Psoas muscle (tissue), 8 donors: ENCODE results near the gene CDKN2C. TPM values are rescaled to one million over a fixed set of nuclear protein-coding genes. Genes with fewer than 3 reads are reported as not detected.
A peak's percentile ranks its signal among the peaks of the same experiment; 100 is the strongest.

Experiments
- ATAC-seq, 4 donors: fragments of 200-7000 bp; cut with Tn5 transposase; one replicate each; pipeline ENCODE4 v1.9.1; 2020; ENCODE audit warnings: moderate library complexity in 3 of 4, mild to moderate bottlenecking in 2 of 4
- DNase-seq, 2 donors: peaks; one replicate each; pipeline ENCODE4 v3.0.0-alpha.2; 2020
- H3K27ac ChIP-seq: fragments of 200-600 bp; one replicate; pipeline ENCODE4 v1.8.0; 2022
- H3K27me3 ChIP-seq, 3 donors: fragments of 200-600 bp in 1 of 3; one replicate each; pipeline versions ENCODE4 v1.6.1 to v1.8.0; 2013 to 2022; ENCODE audit warnings: low read length in 2 of 3, mild to moderate bottlenecking in 2 of 3, moderate library complexity in 1 of 3; ENCODE audit not compliant: insufficient read depth in 3 of 3
- H3K36me3 ChIP-seq, 2 donors: fragments of 200-600 bp in 1 of 2; one replicate each; pipeline versions ENCODE4 v1.6.1 to v1.8.0; 2013 to 2022; ENCODE audit warnings: low read depth in 1 of 2, mild to moderate bottlenecking in 1 of 2, moderate library complexity in 1 of 2; ENCODE audit not compliant: insufficient read depth in 1 of 2
- H3K4me1 ChIP-seq: fragments of 200-600 bp; one replicate; pipeline ENCODE4 v1.8.0; 2022
- H3K4me3 ChIP-seq: fragments of 200-600 bp; one replicate; pipeline ENCODE4 v1.8.0; 2022; ENCODE audit warnings: mild to moderate bottlenecking
- H3K9me3 ChIP-seq: fragments of 200-600 bp; one replicate; pipeline ENCODE4 v1.8.0; 2022
- WGBS, 3 donors: extraction: QIAGEN DNeasy Blood & Tissue Kit; methylation state at CpG; one replicate each; pipeline versions ENCODE4 v1.1.6 to v1.1.7; 2013; 5-methylcytosine and 5-hydroxymethylcytosine counted together
- intact Hi-C, 2 donors: fragments of 100-400 bp; cut with DNase I; formaldehyde crosslinking; loops; one replicate each; pipeline versions ENCODE4 v1.11.0 to v1.14.2; 2022
- polyA plus RNA-seq, 3 donors: library from polyadenylated mRNA; stranded (reverse); fragments of 200-250 nt; gene quantifications; one replicate each; pipeline ENCODE4 v1.2.3, GENCODE V29; 2013
- total RNA-seq, 4 donors: library from RNA; stranded (reverse); fragmentation: NEBNext Ultra II Directional in 2 of 4; extraction: Animal tissue kit (Norgen Biotek cat#: 25700) in 2 of 4; gene quantifications; one replicate each; pipeline versions ENCODE4 v1.2.1 to v1.2.4, GENCODE V29; 2021 to 2023
- TF ChIP-seq, protein P1 (sequence below): fragments of 200-600 bp; IDR thresholded peaks from one replicate; pipeline ENCODE4 v1.8.0; 2022; ENCODE audit warnings: antibody characterized with exemption
- donor health status: healthy with polysubstance abuse.
- donor health status: DM: no; HTN: no; CAD: no; lungs with moderate emphysema.
- donor health status: Bipolar disorder and iron deficiency.
- donor health status: healthy.
- donor health status: DM: yes; HTN: yes; CAD: no.
- donor health status: DM: no; HTN: no; CAD: no.
- donor health status: DM: no; HTN: no; CAD: no.
- donor health status: DM: yes; HTN: yes; CAD: no.

The CDKN2C gene
- total and polyA plus RNA-seq, 7 donors: 3.5 to 12.7 (median 7.3) TPM

DNA sequence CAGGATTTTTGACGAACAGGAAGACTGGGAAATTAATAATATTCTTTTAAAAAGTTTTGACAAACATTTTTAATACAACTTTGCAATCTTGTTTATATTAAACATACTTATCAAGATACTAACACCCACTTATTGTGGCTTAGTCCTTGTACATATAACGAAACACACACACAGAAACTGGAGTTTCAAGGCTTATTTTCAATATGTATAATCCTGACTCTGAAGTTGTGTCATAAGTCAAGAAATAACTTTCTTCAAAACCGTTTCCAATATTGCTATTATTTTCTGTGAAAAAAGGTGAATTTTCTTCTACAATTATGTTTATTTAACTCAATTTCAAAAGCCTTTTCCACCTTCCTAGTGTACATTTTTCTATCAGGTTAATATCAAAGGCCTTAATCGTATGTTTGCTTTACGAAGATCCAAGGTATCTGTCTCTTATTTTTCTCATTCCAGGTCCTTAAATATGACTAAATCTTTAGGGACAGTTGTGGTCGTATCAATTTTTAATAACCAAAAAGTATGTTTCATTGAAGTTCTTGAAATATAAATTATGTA is 1.8 kb downstream of the CDKN2C start:
- TF ChIP-seq, protein P1, sequence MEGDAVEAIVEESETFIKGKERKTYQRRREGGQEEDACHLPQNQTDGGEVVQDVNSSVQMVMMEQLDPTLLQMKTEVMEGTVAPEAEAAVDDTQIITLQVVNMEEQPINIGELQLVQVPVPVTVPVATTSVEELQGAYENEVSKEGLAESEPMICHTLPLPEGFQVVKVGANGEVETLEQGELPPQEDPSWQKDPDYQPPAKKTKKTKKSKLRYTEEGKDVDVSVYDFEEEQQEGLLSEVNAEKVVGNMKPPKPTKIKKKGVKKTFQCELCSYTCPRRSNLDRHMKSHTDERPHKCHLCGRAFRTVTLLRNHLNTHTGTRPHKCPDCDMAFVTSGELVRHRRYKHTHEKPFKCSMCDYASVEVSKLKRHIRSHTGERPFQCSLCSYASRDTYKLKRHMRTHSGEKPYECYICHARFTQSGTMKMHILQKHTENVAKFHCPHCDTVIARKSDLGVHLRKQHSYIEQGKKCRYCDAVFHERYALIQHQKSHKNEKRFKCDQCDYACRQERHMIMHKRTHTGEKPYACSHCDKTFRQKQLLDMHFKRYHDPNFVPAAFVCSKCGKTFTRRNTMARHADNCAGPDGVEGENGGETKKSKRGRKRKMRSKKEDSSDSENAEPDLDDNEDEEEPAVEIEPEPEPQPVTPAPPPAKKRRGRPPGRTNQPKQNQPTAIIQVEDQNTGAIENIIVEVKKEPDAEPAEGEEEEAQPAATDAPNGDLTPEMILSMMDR: no peak

DNA sequence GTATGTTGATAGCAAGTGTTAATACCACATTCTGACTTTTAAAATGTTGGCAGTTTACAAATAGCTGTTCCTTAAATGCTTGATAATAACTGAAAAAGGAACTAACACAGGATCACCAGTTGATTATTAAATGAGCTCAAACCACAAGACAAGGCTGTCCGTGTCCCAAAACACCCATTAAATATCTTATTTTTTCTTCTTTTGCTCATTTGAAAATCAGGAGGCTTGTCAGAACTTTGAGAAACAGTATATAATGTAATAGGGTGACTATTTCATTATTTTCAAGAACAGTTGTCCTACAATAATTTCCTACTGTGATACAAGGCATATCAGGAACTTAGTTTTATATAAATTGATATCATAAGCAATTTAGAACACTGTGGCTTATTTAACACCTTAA is 2.7 kb downstream of the CDKN2C start:
- 46 to 79% (median 50%) methylated on average over 1 of the region's 1 CpG for WGBS, 3 donors
- Histone ChIP-seq H3K27me3 (no peaks in the 10 kb centered on the region), H3K9me3 (no peaks in the 10 kb centered on the region), H3K36me3 (no peaks in the 10 kb centered on the region), H3K27ac (peak overlapping the region; percentile 51), H3K4me3 (peak overlapping the region; percentile 89), H3K4me1 (peaks cover 24% of the 10 kb centered on the region)
- intact Hi-C loops: no loop called here
- DNase-seq (no peak), ATAC-seq (no peak)
- TF ChIP-seq, protein P1: no peak

More for the DNA sequence above, 1.8 kb downstream of the CDKN2C start:
- ATAC-seq (no peak), DNase-seq (no peak)
- Histone ChIP-seq H3K27ac (peak overlapping the region; percentile 99), H3K9me3 (no peaks in the 10 kb centered on the region), H3K27me3 (no peaks in the 10 kb centered on the region), H3K4me3 (peak overlapping the region; percentile 89), H3K4me1 (peaks cover 29% of the 10 kb centered on the region), H3K36me3 (no peaks in the 10 kb centered on the region)
- intact Hi-C loops: no loop called here
- WGBS, 3 donors: 40 to 75% (median 47%) methylated on average over 6 of the region's 6 CpGs

DNA sequence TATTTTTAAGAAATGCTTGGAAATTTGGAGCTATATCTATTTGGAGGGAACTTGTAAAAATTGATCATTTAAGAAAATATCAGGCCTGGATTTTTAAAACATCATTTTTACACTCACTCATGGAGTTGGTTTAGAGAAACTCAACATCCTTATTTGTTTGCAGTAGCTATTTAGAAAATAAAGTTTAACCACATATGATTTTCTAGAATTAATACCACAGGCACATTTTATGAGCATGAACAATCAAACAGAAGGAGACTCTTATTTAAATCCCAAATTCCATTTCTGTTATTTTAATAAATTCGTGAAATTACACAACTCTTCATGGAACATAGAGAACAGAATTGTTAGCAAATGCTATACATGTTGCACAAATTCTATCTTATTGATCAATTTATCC is 3.2 kb downstream of the CDKN2C start:
- Histone ChIP-seq H3K27ac (peak overlapping the region; percentile 51), H3K4me3 (peak overlapping the region; percentile 89), H3K9me3 (no peaks in the 10 kb centered on the region), H3K4me1 (peaks cover 24% of the 10 kb centered on the region), H3K36me3 (no peaks in the 10 kb centered on the region), H3K27me3 (no peaks in the 10 kb centered on the region)
- ATAC-seq (no peak), DNase-seq (no peak)
- intact Hi-C loops: no loop called here
- TF ChIP-seq, protein P1: no peak
- 85 to 98% (median 85%) methylated on average over 1 of the region's 1 CpG for WGBS, 3 donors

DNA sequence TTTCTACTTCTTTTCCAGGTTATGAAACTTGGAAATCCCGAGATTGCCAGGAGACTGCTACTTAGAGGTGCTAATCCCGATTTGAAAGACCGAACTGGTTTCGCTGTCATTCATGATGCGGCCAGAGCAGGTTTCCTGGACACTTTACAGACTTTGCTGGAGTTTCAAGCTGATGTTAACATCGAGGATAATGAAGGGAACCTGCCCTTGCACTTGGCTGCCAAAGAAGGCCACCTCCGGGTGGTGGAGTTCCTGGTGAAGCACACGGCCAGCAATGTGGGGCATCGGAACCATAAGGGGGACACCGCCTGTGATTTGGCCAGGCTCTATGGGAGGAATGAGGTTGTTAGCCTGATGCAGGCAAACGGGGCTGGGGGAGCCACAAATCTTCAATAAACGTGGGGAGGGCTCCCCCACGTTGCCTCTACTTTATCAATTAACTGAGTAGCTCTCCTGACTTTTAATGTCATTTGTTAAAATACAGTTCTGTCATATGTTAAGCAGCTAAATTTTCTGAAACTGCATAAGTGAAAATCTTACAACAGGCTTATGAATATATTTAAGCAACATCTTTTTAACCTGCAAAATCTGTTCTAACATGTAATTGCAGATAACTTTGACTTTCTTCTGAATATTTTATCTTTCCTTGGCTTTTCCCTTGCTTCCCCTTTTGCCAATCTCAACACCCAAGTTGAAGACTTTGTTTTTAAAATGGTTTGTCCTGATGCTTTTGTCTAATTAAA is 4.0 kb downstream of the CDKN2C start:
- 36 to 61% (median 44%) methylated on average over 13 of the region's 13 CpGs for WGBS, 3 donors
- ATAC-seq: no peak

More for the DNA sequence above, 4.0 kb downstream of the CDKN2C start:
- intact Hi-C loops: no loop called here
- TF ChIP-seq, protein P1: no peak
- peak overlapping the region; percentile 51 for H3K27ac ChIP-seq
- H3K4me1 ChIP-seq: peaks cover 24% of the 10 kb centered on the region
- H3K27me3 ChIP-seq: no peaks in the 10 kb centered on the region
- H3K9me3 ChIP-seq: no peaks in the 10 kb centered on the region
- DNase-seq: no peak
- no peaks in the 10 kb centered on the region for H3K36me3 ChIP-seq
- H3K4me3 ChIP-seq: peak overlapping the region; percentile 89
